ENCODE measurements around the gene LIMCH1.
"Not testable (repeated sequence)": the region's sequence is repeated elsewhere in the genome, so short reads cannot be mapped to it uniquely, and the experiment has no call there.

Gene LIMCH1, protein sequence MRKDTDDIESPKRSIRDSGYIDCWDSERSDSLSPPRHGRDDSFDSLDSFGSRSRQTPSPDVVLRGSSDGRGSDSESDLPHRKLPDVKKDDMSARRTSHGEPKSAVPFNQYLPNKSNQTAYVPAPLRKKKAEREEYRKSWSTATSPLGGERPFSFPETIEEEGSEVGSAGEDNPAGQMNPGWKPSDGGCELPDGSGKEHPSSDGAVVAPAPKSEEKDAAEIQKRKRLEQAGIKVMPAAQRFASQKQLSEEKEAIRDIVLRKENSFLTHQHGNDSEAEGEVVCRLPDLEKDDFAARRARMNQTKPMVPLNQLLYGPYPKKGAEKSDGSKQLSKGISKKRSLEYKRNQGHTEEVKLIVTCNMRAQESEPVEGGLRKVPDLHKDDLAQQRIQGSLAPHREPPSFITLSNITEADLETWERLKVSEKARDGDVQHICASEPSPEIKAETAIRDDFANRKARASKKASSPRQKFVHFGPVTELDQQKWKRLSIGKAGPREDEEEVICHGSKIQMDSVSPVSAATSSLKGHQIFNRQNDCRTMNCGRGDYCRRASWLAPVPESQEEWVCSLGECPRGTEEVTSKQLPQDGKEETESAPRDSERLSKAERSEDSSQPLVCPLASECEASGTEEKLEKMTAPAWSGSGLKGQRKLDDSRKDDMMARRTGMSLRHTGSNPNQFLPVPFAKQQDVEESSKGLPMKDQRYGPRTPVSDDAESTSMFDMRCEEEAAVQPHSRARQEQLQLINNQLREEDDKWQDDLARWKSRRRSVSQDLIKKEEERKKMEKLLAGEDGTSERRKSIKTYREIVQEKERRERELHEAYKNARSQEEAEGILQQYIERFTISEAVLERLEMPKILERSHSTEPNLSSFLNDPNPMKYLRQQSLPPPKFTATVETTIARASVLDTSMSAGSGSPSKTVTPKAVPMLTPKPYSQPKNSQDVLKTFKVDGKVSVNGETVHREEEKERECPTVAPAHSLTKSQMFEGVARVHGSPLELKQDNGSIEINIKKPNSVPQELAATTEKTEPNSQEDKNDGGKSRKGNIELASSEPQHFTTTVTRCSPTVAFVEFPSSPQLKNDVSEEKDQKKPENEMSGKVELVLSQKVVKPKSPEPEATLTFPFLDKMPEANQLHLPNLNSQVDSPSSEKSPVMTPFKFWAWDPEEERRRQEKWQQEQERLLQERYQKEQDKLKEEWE (N-terminal part only)

DNA sequence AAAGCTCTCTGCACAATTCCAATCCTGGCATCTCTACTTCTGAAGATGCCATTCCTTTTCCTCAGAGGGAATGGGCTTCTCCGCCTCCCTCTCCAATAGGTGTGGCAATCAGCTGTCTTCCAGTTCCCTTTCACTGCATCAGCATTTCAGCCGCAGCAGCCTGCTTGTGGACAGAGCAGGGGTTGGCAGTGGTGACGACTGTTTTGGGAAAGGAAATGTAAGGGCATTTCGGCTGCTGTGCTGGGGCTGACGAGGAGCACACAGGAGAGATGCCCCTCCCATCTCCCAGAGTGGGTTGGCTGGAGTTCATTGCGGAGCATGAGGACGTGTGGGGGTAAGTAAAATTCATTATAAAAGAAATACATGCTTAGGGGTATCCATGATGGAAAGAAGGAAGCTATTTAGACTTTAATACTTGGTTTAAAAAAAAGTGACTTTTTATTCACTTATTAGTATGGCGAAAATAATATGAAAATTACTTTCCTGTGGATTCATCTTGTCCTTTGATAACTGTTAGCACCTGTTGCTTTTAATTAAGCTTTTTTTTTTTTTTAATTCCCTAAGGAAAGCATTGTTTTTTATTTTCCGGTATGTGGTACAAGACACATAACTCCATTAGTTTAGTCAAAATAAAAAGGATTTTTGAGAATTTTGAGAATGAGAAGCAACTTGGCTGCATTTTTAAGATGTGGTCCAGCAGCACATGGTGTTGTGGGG, at the start of gene LIMCH1:
Gene LIMCH1, plus strand, starts transcription at position 141 of the 717 bp plus-strand sequence. CDS start 67,839 bp downstream, outside the sequence.
- no peak for DNase-seq (ENCODE audit: low spot score)
- no peak for FAIRE-seq

DNA sequence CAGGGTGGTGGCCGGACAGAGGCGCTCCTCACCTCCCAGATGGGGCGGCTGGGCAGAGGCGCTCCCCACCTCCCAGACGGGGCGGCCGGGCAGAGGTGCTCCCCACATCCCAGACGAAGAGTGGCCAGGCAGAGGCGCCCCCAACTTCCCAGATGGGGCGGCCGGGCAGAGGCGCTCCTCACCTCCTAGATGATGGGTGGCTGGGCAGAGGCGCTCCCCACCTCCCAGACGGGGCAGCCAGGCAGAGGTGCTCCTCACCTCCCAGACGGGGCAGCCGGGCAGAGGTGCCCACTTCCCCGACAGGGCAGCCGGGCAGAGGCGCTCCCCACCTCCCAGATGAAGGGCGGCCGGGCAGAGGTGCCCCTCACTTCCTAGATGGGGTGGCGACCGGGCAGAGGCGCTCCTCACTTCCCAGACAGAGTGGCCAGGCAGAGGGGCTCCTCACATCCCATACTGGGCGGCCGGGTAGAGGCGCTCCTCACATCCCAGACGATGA, 46.8 kb upstream of the LIMCH1 start:
- FAIRE-seq: not testable (repeated sequence)

DNA sequence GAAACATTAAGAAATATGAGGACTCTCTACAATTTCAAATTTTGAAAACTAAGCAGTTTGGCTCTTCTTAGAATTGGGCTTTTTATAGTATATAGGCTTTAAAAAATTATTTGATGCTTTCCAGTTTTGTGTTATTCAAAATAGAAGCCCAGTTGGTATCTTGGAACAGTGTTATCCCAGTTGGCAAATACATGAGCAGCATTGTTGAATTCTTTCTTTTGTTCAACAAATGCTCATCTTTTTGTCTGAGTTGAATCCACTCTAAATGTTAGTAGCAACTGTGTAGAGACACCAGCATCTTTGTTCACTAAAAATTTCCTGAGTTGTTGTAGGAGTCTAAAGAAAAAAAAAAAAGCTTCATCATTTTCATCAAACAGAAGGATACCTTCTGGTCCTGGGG, 41.0 kb upstream of the LIMCH1 start:
- DNase-seq (ENCODE audit: low spot score) (no peak), FAIRE-seq (no peak)

More for the DNA sequence above, 46.8 kb upstream of the LIMCH1 start:
- not testable (repeated sequence) for DNase-seq (ENCODE audit: low spot score)

DNA sequence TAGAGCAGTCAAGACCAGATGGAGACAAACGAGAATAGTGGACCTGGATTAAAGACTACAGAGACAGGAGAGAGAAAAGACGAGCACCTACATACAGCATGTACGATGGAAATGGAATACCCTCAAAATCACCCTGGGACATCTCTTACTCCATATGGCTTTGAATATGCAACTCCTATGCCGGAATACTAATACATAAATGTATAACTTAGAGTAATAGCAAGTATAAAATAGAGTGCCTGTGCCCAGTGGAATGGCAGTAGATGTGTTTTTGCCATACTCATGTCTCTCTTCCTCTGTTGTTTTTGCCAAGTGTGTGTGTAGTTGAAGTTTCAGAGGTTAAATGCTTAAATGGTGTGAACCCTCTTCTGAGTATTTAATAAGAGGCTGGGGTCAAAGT, 39.8 kb upstream of the LIMCH1 start:
- FAIRE-seq (no peak), DNase-seq (ENCODE audit: low spot score) (no peak)

DNA sequence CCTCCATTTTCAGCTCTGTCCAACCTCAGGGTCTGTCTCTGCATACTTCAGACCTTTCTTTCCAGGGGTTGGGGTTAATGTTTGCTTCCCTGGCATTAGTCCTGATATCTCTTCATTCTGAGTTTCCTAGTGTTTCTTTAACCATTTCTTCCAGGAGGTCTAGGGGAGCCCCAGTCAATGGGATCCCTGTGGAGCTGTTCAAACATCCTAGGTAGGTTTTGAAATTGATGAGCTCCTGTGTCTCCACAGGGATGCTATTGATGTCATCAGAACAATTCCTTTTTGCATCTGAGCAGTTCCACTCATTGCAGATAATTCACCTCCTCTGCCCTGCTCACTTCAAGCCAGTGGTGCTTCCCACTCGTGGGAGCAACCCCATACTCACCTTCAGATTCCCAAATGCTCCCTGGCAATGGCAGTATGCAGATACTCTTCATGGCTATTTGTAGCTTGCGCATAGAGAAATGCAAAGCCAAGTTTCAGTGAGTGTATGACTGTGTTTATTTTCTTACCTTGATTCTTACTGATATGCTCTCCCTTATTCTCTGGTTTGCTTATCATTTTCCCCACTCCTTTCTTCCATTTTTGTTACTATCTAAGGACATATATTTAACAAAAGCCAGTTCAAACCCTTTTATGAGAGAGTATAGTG, 33.7 kb upstream of the LIMCH1 start:
- FAIRE-seq (no peak), DNase-seq (ENCODE audit: low spot score) (no peak)

DNA sequence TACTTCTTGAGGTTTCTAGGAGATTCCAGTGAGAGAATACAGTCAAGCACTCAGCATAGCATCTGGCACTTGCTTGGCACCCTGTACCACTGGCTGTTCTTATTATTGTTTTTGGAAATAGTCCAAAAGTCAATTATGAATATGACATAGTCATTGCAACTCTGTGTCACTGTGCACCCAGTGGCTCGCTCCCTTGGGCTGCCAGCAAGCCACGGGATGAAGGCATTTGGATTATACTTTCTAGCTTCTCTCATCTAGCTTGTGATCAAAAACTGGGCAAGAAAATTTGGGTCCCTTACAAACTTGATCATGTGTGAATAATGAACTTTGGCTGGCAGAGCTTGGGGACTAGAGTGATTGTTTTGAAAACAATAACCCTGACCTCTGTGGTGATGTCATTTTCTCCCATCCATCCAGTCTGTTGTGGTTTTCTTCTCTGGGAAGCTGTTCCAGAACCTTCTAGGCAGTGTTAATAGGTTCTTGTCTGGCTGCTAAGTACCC, 32.7 kb upstream of the LIMCH1 start:
- peak; percentile 77 for DNase-seq (ENCODE audit: low spot score)
- no peak for FAIRE-seq

DNA sequence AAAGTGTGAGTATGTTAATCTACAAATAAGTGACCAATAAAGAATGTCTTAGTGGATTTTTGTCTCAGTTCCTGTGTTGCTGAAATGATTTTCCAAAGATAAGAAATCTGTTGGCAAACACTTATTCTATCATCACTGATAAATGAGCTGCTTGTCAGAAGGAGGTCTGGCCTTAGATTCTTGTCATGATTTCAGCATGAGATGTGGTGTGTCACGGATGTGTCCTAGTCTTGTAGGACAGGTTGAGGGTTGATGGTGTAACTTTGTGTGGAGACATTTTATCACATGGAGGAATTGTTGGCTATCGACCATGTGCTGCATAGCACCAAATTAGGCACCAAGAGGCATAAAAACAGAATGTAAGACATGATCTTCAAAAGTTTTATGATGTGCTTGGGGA, 31.8 kb upstream of the LIMCH1 start:
- FAIRE-seq (no peak), DNase-seq (ENCODE audit: low spot score) (peak; percentile 81)

DNA sequence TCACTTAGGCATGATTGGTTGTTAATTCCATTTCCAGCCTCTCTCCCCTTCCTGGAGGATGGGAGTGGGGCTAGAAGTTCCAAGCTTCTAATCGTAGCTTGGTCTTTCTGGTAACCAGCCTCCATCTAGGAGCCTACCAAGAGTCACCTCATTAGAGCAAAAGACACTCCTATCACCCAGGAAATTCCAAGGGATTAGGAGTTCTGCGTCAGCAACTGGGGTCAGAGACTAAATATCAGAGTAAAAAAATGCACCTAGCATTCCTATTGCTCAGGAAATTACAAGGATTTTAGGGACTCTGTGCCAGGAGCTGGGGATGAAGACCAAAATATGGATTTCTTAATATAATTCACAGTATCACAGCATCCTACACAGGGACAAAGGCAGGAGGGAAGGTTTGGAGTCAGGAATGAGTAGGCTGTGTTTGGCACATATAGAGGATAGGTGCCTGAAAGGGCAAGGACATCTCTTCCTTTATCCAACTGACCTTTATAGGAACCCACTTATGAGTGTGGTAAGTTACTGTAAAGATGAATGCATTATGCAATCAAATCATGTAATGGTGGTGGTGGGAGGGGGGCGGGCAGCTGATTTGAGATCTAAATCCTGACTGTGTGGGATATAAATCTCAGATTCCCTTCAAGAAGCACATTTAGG, 30.5 kb upstream of the LIMCH1 start:
- no peak for FAIRE-seq
- peak; percentile 47 for DNase-seq (ENCODE audit: low spot score)

DNA sequence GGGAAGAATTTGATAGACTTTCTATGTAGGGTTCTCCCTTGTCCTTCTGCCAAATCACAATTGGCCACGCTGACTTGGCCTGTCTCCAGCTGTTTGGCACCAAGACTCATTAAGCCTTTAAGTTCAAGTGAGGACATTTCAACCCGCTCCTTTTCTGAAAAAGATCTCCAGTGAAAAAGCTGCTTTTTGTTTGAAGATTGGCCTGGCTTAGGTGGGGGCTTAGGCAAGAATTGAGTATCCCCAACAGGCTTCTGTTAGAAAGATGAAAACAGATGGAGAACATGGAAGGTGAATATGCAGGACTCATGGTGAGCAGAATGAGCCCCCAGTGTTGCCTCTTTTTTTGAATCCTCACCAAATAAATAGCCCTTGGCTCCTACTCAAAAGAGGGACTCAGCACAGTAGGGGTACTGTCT, 28.5 kb upstream of the LIMCH1 start:
- FAIRE-seq (no peak), DNase-seq (ENCODE audit: low spot score) (no peak)

DNA sequence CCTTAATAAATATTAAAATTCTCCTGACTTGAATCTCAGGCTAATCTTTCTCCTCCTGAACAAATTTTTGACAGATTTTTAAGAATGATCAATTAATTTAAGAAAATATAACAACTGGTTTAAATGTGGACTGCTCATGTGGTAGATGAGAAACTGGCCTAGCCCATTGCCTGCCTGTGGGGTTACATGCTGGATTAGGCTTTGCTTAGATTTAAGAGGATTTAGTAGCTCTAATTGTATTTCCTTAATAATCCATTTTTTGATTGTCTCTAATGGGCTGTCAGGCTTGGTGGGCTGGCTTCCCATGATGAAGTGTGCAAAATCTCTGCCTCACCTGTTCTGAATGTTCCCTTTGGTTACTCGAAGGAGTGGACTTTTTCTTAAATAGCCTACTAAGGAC, 27.8 kb upstream of the LIMCH1 start:
- FAIRE-seq (no peak), DNase-seq (ENCODE audit: low spot score) (no peak)

DNA sequence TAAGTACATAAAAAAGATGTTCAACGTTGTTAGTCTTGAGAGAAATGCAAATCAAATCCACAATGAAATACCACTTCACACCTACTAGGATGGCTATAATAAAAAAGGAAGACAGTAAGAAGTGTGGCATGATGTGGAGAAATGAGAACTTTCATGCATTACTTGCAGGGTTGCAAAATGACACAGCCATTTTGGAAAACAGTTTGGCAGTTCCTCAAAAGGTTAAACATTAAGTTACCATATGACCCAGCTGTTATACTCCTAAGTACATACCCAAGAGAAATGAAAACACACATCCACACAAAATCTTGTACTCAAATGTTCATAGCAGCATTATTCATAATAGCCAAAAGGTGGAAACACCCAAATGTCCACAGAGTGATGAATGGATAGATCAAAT, 25.8 kb upstream of the LIMCH1 start:
- FAIRE-seq (no peak), DNase-seq (ENCODE audit: low spot score) (no peak)

DNA sequence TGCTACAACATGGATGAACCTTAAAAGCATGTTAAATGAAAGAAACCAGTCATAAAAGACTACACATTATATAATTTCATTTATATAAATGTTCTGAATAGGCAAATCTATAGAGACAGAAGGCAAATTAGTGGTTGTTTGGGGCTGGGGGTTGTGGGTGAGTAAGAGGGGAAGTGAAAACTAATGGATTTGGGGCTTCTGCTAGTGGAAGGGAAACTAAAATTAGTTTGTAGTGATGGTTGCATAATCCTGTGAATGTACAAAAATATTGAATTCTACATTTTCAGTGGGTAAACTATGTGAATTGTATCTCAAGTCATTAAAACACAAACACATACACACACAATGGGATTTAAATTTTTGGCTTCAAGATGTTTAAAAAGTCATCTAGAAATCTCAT, 25.4 kb upstream of the LIMCH1 start:
- FAIRE-seq: no peak

DNA sequence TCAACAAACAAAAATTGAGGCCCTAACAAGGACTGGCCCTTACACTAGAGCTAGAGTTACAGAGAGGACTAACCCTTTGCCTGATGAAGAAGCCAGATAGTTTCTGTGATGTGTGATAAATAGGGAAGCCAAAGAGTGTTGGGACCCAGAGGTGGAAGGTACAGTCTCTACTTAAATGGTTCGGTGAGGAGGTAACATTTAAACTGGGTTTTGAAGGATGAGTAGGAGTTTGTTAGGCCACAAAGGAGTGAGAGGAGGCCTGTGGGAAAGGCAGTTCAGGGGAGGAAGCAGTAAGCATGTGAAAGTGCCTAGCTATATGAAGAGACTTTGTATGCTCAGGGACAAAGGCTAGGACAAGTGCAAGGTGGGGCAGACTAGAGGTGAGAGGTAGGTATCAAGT, 23.8 kb upstream of the LIMCH1 start:
- no peak for FAIRE-seq
- no peak for DNase-seq (ENCODE audit: low spot score)

More for the DNA sequence above, 25.4 kb upstream of the LIMCH1 start:
- no peak for DNase-seq (ENCODE audit: low spot score)

DNA sequence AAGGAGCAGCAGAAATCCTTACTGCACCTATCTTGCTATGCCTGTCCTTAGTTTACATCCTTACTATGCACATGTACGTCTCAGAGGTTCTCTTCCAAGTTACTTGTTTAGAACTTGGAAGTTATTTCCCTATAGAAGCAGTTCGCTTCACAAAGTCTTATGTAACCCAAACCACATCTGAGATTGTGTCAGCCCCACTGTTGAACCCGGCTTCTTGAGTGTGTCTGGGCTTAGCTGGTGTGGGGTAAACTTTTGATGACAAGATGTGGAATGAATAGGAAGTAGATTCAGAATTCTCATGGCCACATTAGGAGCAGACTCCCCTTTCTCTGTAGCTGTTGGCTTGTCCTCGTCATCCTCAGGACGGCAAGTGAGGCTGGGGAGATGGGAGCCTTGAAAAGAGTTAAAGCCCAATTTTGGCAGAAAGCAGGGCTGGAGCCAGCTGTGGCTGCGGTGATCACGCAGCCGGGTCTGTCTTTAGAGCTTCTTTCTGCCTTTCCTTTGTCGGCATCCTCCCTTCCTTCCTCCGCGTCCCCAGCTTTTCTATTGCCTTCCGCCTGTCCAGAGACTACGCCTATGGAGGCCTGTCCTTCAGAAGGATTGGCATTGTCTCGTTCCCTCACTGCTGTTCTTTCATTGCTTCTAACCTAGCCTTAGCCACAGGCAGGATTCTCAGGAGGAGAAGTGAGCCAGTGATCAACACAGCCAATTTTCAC, 23.0 kb upstream of the LIMCH1 start:
- no peak for FAIRE-seq
- DNase-seq (ENCODE audit: low spot score): no peak

DNA sequence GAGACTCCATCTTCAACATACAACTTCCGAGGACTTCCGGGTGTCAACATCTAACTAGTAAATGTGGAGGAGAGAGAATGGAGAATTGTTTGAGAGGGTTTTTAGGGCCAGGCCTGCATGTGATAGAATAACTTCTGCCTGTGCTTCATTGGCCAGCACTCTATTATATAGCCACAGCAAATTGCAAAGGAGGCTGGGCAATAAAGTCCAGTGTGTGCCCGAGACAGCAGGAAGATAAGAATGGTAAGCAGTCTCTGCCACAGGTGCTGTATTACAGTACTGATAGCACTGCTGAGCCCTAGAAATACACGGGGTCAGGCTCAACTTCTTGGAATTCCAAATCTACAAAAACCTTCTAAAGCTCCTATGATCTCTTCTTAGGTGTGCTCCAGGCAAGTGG, 20.8 kb upstream of the LIMCH1 start:
- DNase-seq (ENCODE audit: low spot score) (no peak), FAIRE-seq (no peak)

DNA sequence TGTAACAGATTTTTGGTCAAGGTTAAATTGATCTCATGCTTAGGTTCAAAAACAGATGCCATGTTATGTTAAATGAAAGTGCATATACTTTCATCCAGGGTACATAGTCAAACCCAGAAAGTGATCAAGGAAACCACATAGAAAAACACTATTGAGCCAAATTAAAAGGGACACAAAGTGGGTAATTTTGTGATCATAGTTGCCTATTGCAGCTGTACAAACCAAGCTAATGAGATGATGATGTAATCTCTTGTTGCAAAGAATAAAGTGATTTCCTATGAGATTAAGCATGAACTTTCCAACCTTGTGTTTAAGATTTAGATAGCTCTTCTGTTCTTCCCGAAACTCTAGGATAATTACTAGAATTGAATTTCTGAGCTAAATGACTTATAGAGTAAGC, 20.2 kb upstream of the LIMCH1 start:
- no peak for DNase-seq (ENCODE audit: low spot score)
- FAIRE-seq: no peak

DNA sequence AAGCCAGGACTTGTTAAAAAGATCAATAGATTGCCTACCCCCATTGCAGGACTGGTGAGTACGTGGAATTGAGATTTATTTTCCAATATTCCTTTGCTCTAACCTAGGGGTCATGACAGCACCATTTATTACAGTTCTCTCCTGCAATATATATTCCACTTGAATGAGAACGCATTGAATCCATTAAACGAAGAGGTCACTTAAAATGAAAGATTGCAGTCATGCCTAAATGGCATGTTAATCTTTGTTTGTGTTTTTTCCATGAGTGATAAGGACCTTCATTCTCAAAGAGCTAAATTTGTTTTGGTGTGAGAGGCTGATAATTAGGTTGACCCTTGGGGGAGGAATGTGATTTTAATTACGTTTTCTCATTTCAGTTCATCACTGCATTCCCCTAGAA, 13.5 kb upstream of the LIMCH1 start:
- no peak for FAIRE-seq
- no peak for DNase-seq (ENCODE audit: low spot score)

DNA sequence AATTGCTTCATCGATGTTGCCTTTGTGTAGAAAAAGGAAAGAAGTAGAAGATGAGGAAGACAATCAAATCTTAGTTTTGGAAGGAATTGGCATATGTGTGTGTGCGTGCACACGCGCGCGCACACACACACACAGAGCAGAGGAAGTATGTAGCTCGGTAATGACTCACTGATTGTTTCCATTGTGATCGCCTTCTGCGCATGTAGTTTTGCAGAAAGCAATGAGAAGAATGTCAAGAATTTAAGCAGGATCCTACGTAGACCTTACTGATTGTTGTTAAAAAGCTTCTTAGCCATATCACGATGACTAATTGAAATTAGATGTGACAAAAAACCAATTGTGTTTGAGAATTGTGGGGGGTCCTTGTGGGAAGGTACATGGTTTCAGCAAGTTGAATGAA, 12.8 kb upstream of the LIMCH1 start:
- DNase-seq (ENCODE audit: low spot score): peak; percentile 18
- FAIRE-seq: no peak

DNA sequence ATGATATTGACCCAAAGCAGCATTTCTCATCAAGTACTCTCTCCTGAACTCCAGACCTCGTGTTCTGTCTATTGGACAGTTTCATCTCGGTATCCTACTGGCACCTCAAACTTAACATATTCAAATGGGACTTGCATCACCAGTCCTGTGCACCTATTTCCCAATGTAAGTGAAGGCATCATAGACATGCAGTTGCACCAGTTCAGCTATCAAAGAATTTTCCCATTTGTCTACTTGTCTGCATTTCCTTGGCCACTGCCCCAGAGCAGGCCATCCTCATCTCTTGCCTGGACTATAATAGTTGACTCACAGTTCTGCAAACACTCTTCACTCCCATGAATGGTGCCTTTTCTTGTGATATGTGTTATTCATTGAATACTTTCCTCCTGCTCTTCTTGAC, 11.3 kb upstream of the LIMCH1 start:
- DNase-seq (ENCODE audit: low spot score): no peak
- FAIRE-seq: no peak
